ENCODE data around the gene PRKD1.
A peak's percentile ranks its signal among the peaks of the same experiment; 100 is the strongest.

PRKD1 gene

GRCh38 chr14:29925736-29926135, 1.9 kb downstream of the PRKD1 start:
- no peak for TF ChIP-seq CTCF (IDR thresholded peaks at IDR 0.05; ENCODE audit: low read depth, low read length)
- TF ChIP-seq EZH2phosphoT487 (IDR thresholded peaks at IDR 0.05; ENCODE audit: low read depth) = no peak
- H3K79me2 ChIP-seq (ENCODE audit: low read length) = no peaks in the 10 kb centered on the region
- no peak overlapping the region for H2AFZ ChIP-seq (ENCODE audit: low read depth, low read length)
- no peak overlapping the region for H3K4me2 ChIP-seq (ENCODE audit: low read length)
- H4K20me1 ChIP-seq (ENCODE audit: insufficient read depth, low read length) = no peaks in the 10 kb centered on the region
- no peak overlapping the region for H3K9ac ChIP-seq (ENCODE audit: low read length)
- H3K4me1 ChIP-seq (ENCODE audit: low read length) = no peaks in the 10 kb centered on the region
- H3K4me3 ChIP-seq (ENCODE audit: low read length) = no peak overlapping the region
- H3K27ac ChIP-seq (ENCODE audit: low read length) = no peak overlapping the region
- H3K27me3 ChIP-seq (ENCODE audit: low read depth, low read length) = no peaks in the 10 kb centered on the region
- H3K9me3 ChIP-seq (ENCODE audit: insufficient read depth, low read length) = peaks cover 4% of the 10 kb centered on the region; the same call in 1 of the 2 replicates
- H3K36me3 ChIP-seq (replicated peaks; ENCODE audit: low read depth, low read length) = no peaks in the 10 kb centered on the region

GRCh38 chr14:29925101-29925722, 2.4 kb downstream of the PRKD1 start:
- Histone ChIP-seq H3K9ac (ENCODE audit: low read length) (no peak overlapping the region), H3K27ac (ENCODE audit: low read length) (no peak overlapping the region), H3K4me3 (ENCODE audit: low read length) (no peak overlapping the region), H3K4me1 (ENCODE audit: low read length) (no peaks in the 10 kb centered on the region), H4K20me1 (ENCODE audit: insufficient read depth, low read length) (no peaks in the 10 kb centered on the region), H3K4me2 (ENCODE audit: low read length) (no peak overlapping the region), H3K79me2 (ENCODE audit: low read length) (no peaks in the 10 kb centered on the region), H3K27me3 (ENCODE audit: low read depth, low read length) (no peaks in the 10 kb centered on the region), H3K9me3 (ENCODE audit: insufficient read depth, low read length) (peaks cover 4% of the 10 kb centered on the region; the same call in 1 of the 2 replicates), H2AFZ (ENCODE audit: low read depth, low read length) (0 out of 2 replicates have a peak overlapping the region, but pooled peaks have one; percentile 46), H3K36me3 (replicated peaks; ENCODE audit: low read depth, low read length) (no peaks in the 10 kb centered on the region)
- TF ChIP-seq EZH2phosphoT487 (IDR thresholded peaks at IDR 0.05; ENCODE audit: low read depth) (no peak), CTCF (IDR thresholded peaks at IDR 0.05; ENCODE audit: low read depth, low read length) (no peak)

- TF ChIP-seq CTCF (IDR thresholded peaks at IDR 0.05; ENCODE audit: low read depth, low read length) = no peak
- no peak for TF ChIP-seq EZH2phosphoT487 (IDR thresholded peaks at IDR 0.05; ENCODE audit: low read depth)
- Histone ChIP-seq H3K4me3 (ENCODE audit: low read length) (no peak overlapping the region), H3K27me3 (ENCODE audit: low read depth, low read length) (no peaks in the 10 kb centered on the region)
Measured at GRCh38 chr14:29919845-29920244, 7.8 kb downstream of the PRKD1 start.

GRCh38 chr14:29918981-29919380, 8.7 kb downstream of the PRKD1 start:
- TF ChIP-seq EZH2phosphoT487 (IDR thresholded peaks at IDR 0.05; ENCODE audit: low read depth) = no peak
- no peak for TF ChIP-seq CTCF (IDR thresholded peaks at IDR 0.05; ENCODE audit: low read depth, low read length)
- H3K27me3 ChIP-seq (ENCODE audit: low read depth, low read length) = no peaks in the 10 kb centered on the region
- H3K9me3 ChIP-seq (ENCODE audit: insufficient read depth, low read length) = no peaks in the 10 kb centered on the region
- H3K4me1 ChIP-seq (ENCODE audit: low read length) = no peaks in the 10 kb centered on the region
- H3K36me3 ChIP-seq (replicated peaks; ENCODE audit: low read depth, low read length) = no peaks in the 10 kb centered on the region
- no peaks in the 10 kb centered on the region for H3K79me2 ChIP-seq (ENCODE audit: low read length)
- H3K9ac ChIP-seq (ENCODE audit: low read length) = no peak overlapping the region
- no peak overlapping the region for H3K4me3 ChIP-seq (ENCODE audit: low read length)
- H3K4me2 ChIP-seq (ENCODE audit: low read length) = no peak overlapping the region
- no peak overlapping the region for H2AFZ ChIP-seq (ENCODE audit: low read depth, low read length)
- H3K27ac ChIP-seq (ENCODE audit: low read length) = no peak overlapping the region
- no peaks in the 10 kb centered on the region for H4K20me1 ChIP-seq (ENCODE audit: insufficient read depth, low read length)

More at GRCh38 chr14:29919845-29920244, 7.8 kb downstream of the PRKD1 start:
- H3K9ac ChIP-seq (ENCODE audit: low read length) = no peak overlapping the region
- H3K27ac ChIP-seq (ENCODE audit: low read length) = no peak overlapping the region
- H2AFZ ChIP-seq (ENCODE audit: low read depth, low read length) = no peak overlapping the region
- H3K9me3 ChIP-seq (ENCODE audit: insufficient read depth, low read length) = no peaks in the 10 kb centered on the region
- no peaks in the 10 kb centered on the region for H3K4me1 ChIP-seq (ENCODE audit: low read length)
- H3K79me2 ChIP-seq (ENCODE audit: low read length) = no peaks in the 10 kb centered on the region
- H4K20me1 ChIP-seq (ENCODE audit: insufficient read depth, low read length) = no peaks in the 10 kb centered on the region
- H3K4me2 ChIP-seq (ENCODE audit: low read length) = no peak overlapping the region
- H3K36me3 ChIP-seq (replicated peaks; ENCODE audit: low read depth, low read length) = no peaks in the 10 kb centered on the region
